Ishikawa (cell line): ENCODE data around the gene ZNF3.
A peak's percentile ranks its signal among the peaks of the same experiment; 100 is the strongest.

Source experiments
- EGR1 ChIP-seq: IDR thresholded peaks from 2 replicates; pipeline ENCODE4 v1.6.1; 2012
- REST ChIP-seq: IDR thresholded peaks from 2 replicates; pipeline ENCODE4 v1.6.1; 2012; ENCODE audit warnings: low read depth, mild to moderate bottlenecking
- USF1 ChIP-seq: IDR thresholded peaks from 2 replicates; pipeline ENCODE4 v1.6.1; 2012

GRCh38 chr7:100126239-100126930 is 44.9 kb upstream of the ZNF3 start:
- no peak for TF ChIP-seq REST
- TF ChIP-seq USF1: peak; percentile 50; the same call in 1 of the 2 replicates
- no peak for TF ChIP-seq EGR1
